ENCODE results near the gene SEMA3B. TPM values are rescaled to one million over a fixed set of nuclear protein-coding genes. Genes with fewer than 3 reads are reported as not detected.

The SEMA3B gene
- total RNA-seq, 4 donors from 2014 or later: 1.7 to 3.1 (median 2.1) TPM

- Histone ChIP-seq H3K4me1 (peaks cover 20 to 35% of the 10 kb centered on the region in 2 donors), H3K27ac (no peak overlapping the region), H3K9me3 (no peaks in the 10 kb centered on the region), H3K36me3 (no peaks in the 10 kb centered on the region), H3K27me3 (no peaks in the 10 kb centered on the region), H3K4me3 (no peak overlapping the region)
- ATAC-seq (no peak), DNase-seq (no peak)
- no peak for TF ChIP-seq POLR2A (IDR thresholded peaks at IDR 0.05)
- TF ChIP-seq CTCF (IDR thresholded peaks at IDR 0.05 in 4 of 5, conservative IDR thresholded peaks at IDR 0.05 in 1 of 5): no peak
- in situ Hi-C loops (cut with MboI; ENCODE audit: low sequenced_read_pairs in 4 of 4) (loop anchor here in 1 of 4 donors (10.0 to 25.0 kb wide), 2 partner anchors 51 to 339 kb away; partner anchors contain the start of genes MON1A and RBM6), intact Hi-C loops (cut with DNase I; ENCODE audit: low total_unique reads) (no loop called here)
Observed at GRCh38 chr3:50275996-50276761, 7.2 kb downstream of the SEMA3B start.

DNA sequence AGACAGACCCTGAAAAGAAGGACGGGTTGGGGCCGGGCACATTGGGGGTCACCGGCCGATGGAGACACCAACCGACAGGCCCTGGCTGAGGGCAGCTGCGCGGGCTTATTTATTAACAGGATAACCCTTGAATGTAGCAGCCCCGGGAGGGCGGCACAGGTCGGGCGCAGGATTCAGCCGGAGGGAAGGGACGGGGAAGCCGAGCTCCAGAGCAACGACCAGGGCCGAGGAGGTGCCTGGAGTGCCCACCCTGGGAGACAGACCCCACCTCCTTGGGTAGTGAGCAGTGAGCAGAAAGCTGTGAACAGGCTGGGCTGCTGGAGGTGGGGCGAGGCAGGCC, 7.8 kb downstream of the SEMA3B start:
- no peak overlapping the region for H3K27ac ChIP-seq
- ATAC-seq: no peak
- no peaks in the 10 kb centered on the region for H3K9me3 ChIP-seq
- peaks cover 20 to 35% of the 10 kb centered on the region in 2 donors for H3K4me1 ChIP-seq
- H3K27me3 ChIP-seq: no peaks in the 10 kb centered on the region
- in situ Hi-C loops (cut with MboI; ENCODE audit: low sequenced_read_pairs in 4 of 4) (loop anchor here in 1 of 4 donors (10.0 to 25.0 kb wide), 2 partner anchors 52 to 339 kb away; partner anchors contain the start of genes MON1A and RBM6), intact Hi-C loops (cut with DNase I; ENCODE audit: low total_unique reads) (no loop called here)
- TF ChIP-seq POLR2A (IDR thresholded peaks at IDR 0.05) (no peak), CTCF (IDR thresholded peaks at IDR 0.05 in 4 of 5, conservative IDR thresholded peaks at IDR 0.05 in 1 of 5) (no peak)
- no peak for DNase-seq
- H3K36me3 ChIP-seq: no peaks in the 10 kb centered on the region
- no peak overlapping the region for H3K4me3 ChIP-seq

DNA sequence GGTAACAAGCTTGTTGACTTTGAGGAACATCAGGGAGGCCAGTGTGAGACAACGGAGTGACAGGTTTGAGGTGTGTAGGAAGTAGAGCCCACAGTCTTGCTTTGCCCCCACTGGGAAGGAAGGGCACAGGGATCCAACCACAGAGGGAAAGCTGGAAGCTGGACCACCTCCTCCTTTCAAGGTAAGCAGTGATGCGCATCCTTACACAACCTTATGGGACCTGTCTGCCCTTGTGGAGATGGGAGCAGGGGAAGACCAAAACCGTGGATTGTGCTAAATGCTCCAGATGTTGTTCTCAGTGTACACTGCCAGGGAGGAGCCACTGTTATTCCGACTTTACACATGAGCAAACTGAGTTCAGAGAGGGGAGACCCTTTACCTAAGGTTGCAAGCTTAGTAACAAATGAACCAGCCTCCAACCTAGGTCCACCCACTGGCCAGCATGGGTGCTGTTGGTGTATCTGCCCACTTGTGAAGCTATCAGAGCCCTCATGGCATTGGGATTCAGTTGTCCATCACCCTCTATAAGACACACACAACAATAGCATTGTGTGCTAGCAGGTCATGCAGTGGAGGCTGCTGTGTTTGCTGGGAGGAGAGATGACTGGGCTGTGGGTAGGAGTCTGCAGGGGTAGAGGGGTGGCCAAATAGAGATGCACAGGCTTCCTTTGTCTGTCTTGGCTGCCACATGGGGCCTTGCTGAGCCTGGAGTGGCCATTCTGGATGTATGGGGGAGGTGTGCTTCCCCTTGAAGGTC, 9.4 kb downstream of the SEMA3B start:
- Histone ChIP-seq H3K9me3 (no peaks in the 10 kb centered on the region), H3K27me3 (no peaks in the 10 kb centered on the region), H3K4me1 (peaks cover 16 to 31% of the 10 kb centered on the region in 2 donors), H3K4me3 (no peak overlapping the region), H3K27ac (peak overlapping the region; percentile 77 to 88 (median 82)), H3K36me3 (no peaks in the 10 kb centered on the region)
- ATAC-seq (peak in 1 of 2 donors; percentile 23), DNase-seq (no peak)
- intact Hi-C loops (cut with DNase I; ENCODE audit: low total_unique reads) (no loop called here), in situ Hi-C loops (cut with MboI; ENCODE audit: low sequenced_read_pairs in 4 of 4) (loop anchor here in 1 of 4 donors (10.0 to 25.0 kb wide), 2 partner anchors 54 to 341 kb away; partner anchors contain the start of genes MON1A and RBM6)
- no peak for TF ChIP-seq POLR2A (IDR thresholded peaks at IDR 0.05)
- TF ChIP-seq CTCF (IDR thresholded peaks at IDR 0.05 in 4 of 5, conservative IDR thresholded peaks at IDR 0.05 in 1 of 5): no peak

DNA sequence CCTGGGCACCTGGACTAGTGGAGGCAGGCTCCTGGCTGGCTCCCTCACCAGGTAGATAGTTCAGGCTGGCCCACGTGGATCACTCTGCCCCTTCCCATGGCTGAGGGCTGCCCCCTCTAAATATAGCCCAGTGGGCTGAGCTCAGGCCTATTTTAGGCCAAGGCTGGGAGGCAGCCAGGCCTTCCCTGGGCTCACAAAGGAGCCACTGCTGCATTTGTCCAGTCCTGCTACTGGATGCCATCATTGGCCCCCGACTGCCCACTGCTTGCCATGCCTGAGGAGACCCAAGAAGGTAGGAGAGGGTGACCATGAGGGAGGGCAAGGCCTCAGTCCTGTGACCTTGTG, 9.9 kb downstream of the SEMA3B start, which contains the start of gene LSMEM2:
TSS of gene LSMEM2 (plus strand) at position 208 of the 345 bp plus-strand sequence. CDS start at position 235, 27 bp downstream.
- Histone ChIP-seq H3K4me3 (peak within 1 kb of the TSS in 2 of 4 donors; percentile 25 to 34), H3K36me3 (no peaks in the 10 kb centered on the region), H3K4me1 (peaks cover 15 to 25% of the 10 kb centered on the region in 2 donors), H3K27ac (peak within 1 kb of the TSS; percentile 77 to 88 (median 82)), H3K9me3 (no peaks in the 10 kb centered on the region), H3K27me3 (no peaks in the 10 kb centered on the region)
- intact Hi-C loops (cut with DNase I; ENCODE audit: low total_unique reads): no loop called here
- TF ChIP-seq CTCF (IDR thresholded peaks at IDR 0.05 in 4 of 5, conservative IDR thresholded peaks at IDR 0.05 in 1 of 5) (no peak), POLR2A (IDR thresholded peaks at IDR 0.05) (no peak)
- DNase-seq: peak; percentile 53 to 88
- peak; percentile 92 to 93 for ATAC-seq
- in situ Hi-C loops (cut with MboI; ENCODE audit: low sequenced_read_pairs in 4 of 4): loop anchor here in 1 of 4 donors (10.0 to 25.0 kb wide), 2 partner anchors 54 to 342 kb away; partner anchors contain the start of genes MON1A and RBM6
